DMS 273 treated with DMSO at 0.1 percent for 48 hours (cell line): ENCODE results near the gene CD207.
"Not testable (repeated sequence)": the region's sequence is repeated elsewhere in the genome, so short reads cannot be mapped to it uniquely, and the experiment has no call there.

Source experiments
- DNase-seq: peaks from one replicate; lab custom pipeline; 2025; lab: John Stamatoyannopoulos, UW

The CD207 gene

DNA sequence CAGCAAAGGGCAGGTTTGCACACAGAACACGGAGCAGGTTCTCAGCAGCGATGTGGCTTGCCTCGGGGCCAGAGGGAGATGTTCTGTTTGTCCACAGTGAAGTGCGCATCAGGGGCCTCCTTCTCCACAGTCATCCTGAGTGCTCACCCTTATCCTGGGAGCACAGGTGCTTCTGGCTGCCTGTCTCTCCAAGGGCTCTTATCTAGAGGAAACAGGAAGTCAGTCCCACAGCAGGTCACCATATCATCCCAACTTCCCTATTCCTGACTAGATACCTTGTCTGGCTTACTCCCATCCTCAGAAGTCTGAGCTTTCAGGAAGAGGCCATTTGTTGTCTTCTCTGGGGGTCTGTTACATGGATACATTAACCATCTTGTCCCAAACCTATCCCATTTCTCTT is at the start of gene CD207:
Gene CD207, minus strand, starts transcription at position 174 of the 400 bp plus-strand sequence. Its CDS starts 40 bp downstream, at position 134.
- no peak for DNase-seq

- DNase-seq: not testable (repeated sequence)
Observed at GRCh38 chr2:70878543-70878942, 42.9 kb upstream of the CD207 start.

DNA sequence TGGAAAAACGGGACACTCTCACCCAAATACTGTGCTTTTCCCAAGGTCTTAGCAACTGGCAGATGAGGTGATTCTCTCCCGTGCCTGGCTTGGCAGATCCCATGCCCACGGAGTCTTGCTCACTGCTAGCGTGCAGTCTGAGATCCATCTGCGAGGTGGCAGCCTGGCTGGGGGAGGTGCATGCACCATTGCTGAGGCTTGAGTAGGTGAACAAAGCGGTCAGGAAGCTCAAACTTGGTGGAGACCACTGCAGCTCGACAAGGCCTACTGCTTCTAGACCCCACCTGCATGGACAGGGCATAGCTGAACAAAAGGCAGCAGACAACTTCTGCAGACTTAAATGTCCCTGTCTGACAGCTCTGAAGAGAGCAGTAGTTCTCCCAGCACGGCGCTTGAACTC is 40.5 kb upstream of the CD207 start:
- DNase-seq: not testable (repeated sequence)

GRCh38 chr2:70873541-70873940 is 37.9 kb upstream of the CD207 start:
- no peak for DNase-seq

GRCh38 chr2:70871398-70872211 is 36.0 kb upstream of the CD207 start:
- peak; percentile 50 for DNase-seq

GRCh38 chr2:70870790-70871189 is 35.2 kb upstream of the CD207 start:
- DNase-seq: no peak

DNA sequence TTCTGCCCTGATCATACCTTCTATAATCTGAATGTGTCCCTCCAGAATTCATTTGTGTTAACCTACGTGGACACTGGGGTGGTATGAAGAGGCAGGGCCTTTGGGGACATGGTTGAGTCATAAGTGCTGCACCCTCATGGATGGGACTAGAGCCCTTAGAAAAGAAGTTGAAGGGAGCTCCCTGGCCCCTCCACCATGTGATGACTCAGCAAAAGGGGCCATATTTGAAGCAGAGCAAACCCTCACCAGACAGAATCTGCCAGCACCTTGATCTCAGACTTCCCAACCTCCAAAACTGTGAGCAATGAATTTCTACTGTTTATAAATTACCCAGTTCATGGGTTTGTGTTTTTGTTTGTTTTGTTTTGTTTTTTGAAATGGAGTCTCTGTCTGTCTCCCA is 33.4 kb upstream of the CD207 start:
- no peak for DNase-seq

GRCh38 chr2:70861777-70862625 is 26.4 kb upstream of the CD207 start:
- DNase-seq: peak; percentile 58

DNA sequence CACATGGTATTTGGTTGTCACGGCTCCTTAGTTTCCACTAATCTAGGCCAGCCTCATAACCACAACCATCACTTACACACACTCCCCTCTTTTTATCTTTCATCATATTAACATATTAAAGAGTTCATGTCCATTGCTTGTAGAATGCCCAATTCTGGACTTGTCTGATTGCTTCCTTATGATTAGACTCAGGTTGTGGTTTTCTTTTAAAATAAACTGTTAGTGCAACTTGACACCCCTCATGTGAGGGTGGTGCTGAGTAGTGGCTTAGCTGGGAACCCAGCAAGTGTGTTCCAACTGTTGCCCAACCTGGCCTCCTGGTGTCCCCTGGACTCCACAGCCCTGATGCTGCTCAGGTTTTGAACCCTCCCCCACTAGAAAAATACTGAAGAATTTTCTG is 20.1 kb upstream of the CD207 start:
- no peak for DNase-seq

DNA sequence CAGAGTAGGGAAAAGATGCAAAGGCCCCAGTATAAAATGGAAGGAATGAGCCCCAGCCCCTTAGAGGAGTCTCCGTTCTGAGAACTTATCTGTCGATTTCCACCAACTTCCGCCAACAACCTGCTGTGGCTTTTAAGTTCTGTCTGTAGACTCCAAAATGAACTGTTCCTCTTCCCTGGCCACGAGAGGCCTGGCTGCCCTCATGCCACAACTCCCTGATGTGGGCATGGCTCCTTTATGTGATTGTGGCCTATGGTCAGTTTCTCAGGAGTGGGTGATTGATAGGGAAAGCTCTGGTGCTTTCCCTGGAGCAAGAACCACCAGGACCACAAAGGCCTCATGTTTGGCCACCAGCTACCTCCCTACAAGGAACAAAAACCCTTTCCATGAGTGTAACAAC is 18.8 kb upstream of the CD207 start:
- no peak for DNase-seq

GRCh38 chr2:70852824-70853223 is 17.2 kb upstream of the CD207 start:
- no peak for DNase-seq

DNA sequence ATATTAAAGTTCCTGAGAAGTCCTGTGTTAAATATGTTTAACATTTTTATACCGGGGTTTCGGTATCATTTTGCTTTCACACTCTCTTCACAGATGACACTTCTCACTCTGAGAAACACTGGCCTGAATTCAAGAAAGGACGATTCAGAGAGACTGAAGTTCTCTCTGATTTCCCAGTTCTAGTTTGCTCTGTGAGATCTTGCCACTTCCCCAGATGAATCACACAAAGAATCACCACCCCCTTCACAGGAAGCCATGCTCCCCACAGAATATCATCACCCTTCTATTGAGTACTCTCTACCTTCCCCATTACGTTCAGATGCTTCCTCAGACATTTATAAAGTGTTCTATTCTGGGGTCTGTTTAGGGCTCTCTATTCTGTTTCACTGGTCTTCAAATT is 16.1 kb upstream of the CD207 start:
- no peak for DNase-seq

DNA sequence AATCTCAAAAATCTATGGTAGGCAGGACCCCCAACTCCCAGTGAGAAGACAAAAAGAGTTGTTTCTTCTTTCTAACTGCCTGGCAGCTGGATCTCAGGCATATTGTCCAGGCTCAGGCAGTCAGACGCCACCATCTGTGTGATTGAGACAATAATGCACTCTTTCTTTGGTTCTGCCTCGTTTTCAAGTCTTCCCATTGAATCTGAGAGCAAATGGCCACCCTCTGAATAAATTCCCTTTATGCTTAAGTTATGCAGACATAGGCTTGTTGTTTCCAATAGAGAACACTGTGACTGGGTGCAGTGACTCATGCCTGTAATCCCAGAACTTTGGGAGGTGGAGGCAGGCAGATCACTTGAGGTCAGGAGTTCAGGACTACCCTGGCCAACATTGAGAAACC is 15.3 kb upstream of the CD207 start:
- DNase-seq: peak; percentile 4

GRCh38 chr2:70842401-70842800 is 6.8 kb upstream of the CD207 start:
- DNase-seq: no peak

- no peak for DNase-seq
Observed at GRCh38 chr2:70837980-70838925, 2.6 kb upstream of the CD207 start.

- no peak for DNase-seq
Observed at GRCh38 chr2:70834881-70835280, 735 bp downstream of the CD207 start.

GRCh38 chr2:70834106-70834505 is 1.5 kb downstream of the CD207 start:
- DNase-seq: no peak

DNA sequence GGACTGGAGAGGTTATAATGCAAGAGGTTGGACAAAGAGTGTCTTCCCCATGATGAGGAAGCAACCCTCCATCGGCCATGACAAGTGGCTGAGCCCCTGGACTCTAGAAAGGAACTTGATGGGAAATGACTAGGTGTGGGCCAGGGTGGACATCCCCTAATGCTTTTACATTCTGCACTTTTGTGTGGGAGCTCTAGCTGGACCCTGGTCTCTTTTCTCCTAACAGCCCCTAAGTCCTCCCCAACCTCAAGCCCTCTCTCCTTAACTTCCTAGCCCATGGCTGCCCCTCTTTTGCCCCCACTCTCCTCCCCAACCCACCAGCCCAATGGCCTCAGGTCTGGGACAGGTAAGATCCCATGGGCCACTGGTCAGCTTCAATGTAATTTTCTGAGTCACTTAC is 2.4 kb downstream of the CD207 start:
- DNase-seq: no peak

- no peak for DNase-seq
Observed at GRCh38 chr2:70832386-70832785, 3.2 kb downstream of the CD207 start.

DNA sequence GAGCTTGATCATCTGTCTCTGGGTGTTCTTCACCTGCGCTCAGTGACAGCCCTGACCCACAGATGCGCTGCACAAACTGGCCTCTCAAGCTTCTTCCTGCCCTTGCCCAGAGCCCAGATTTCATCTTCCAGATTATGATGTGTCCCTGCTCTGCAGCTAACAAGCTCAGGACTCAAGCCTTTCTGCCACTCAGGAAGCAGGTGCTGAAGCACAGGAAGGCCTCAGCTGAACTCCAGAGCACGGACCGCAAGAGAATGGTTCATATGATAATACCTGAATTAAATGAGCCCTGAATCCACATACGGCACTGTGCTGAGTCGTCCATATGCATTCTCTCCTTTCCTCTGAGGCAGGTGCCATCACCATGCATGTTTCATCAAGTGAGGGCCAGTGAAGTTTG is 3.8 kb downstream of the CD207 start:
- DNase-seq: no peak

- DNase-seq: no peak
Observed at GRCh38 chr2:70830366-70830765, 5.2 kb downstream of the CD207 start.

- DNase-seq: no peak
Observed at GRCh38 chr2:70829916-70830315, 5.7 kb downstream of the CD207 start.
